DMS153 treated with DMSO at 0.1 percent for 48 hours (cell line): ENCODE results near the gene GHRL.
A peak's percentile ranks its signal among the peaks of the same experiment; 100 is the strongest.
"Not testable (repeated sequence)": the region's sequence is repeated elsewhere in the genome, so short reads cannot be mapped to it uniquely, and the experiment has no call there.

Experiments used
- DNase-seq: peaks from one replicate; lab custom pipeline; 2025; ENCODE audit not compliant: unreplicated experiment; lab: John Stamatoyannopoulos, UW

Gene GHRL

DNA sequence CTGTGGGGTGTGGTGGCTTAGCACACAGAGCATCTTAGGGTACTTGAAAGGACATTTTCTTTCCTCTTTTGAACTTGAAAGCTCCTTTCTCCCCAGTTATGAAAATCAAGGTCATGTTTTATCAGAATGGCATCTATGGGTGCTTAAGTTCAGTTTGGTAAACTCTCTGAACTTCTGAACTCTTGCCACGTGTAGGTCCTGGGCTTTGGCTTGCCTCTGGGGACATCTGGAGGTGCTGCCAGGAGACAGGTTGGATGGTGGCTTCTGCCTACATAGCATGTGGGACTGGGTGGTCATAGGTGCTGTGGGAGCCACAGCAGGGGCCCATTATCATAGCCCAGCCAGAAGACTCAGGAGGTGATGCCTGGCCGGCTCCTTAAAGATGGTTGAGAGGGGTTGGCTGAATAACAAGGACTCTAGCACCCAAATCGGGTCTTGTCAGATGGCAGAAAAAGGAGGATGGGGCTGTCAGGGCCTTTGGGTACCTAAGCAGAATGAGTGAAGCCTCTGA lies 15.6 kb downstream of the GHRL start:
- no peak for DNase-seq

DNA sequence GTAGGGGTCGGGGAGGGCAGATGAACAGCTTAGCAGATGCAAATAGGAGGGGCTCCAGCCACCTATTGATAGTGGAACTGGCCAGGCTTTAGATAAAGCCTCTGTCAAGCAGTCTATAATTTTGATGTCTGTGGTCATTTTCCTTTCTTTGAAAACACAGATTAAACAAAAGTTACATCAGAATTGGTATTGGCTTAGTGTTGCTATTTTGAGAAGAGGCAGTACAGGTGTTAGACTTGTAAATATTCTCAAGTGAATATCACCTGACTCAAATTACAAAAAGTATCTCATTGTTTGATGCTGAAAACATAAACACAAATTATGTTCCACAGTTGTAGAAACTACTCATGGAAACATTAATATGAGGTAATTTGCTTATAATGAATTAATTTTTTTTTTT lies 18.1 kb downstream of the GHRL start:
- DNase-seq: no peak

DNA sequence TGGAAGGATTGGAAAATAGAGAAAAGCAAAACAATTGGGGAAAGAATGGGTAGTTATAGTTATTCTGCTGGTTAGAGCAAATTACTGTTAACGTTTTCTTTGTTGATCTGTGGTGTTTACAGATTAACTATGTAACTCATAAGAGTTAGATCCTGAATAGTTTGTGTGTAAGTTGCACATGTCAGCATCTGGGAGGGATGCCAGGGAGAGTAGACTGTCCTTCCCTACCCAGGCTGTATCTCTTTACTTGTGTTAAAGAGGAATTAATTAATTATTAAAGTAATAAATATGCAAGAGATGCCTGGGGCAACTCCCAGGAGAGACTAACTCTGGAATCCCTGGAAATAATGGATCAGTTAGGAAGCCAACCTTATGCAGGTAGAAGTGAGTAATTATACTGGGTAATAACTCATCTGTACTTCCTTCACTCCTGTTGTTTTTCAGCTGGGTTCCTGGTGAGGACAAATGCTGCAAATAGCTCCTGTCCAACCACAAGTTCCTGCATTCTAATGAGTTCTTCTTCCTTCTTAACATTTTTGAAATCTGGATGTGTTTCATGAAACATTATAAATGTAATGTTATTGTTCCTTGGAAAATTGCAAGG lies 18.9 kb downstream of the GHRL start:
- no peak for DNase-seq

DNA sequence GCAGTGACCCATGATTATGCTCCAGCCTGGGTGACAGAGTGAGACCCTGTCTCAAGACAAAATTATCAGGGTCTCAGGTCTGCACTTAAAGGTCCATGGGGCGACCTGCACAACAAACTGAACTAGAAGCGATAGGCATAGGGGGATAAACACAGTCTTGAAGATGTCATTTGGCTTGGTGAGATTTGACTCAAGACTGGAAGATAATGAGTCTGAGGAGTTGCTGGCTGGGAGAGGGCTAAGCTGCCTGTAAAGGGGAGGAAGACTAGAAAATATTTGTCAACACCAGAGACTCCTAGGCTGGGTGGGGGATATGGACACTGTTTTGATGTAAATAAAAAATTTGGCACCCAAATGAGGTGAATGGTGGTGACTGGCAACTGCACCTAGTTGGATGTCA lies 19.8 kb downstream of the GHRL start:
- no peak for DNase-seq

DNA sequence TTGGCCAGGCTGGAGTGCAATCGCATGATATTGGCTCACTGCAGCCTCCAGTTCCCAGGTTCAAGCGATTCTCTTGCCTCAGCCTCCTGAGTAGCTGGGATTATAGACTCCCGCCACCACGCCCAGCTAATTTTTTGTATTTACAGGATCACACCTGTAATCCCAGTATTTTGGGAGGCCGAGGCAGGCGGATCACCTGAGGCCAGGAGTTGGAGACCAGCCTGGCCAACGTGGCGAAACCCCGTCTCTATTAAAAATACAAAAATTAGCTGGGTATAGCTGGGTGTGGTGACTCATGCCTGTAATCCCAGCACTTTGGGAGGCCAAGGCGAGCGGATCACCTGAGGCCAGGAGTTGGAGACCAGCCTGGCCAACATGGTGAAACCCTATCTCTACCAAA lies 20.3 kb downstream of the GHRL start:
- DNase-seq: not testable (repeated sequence)

DNA sequence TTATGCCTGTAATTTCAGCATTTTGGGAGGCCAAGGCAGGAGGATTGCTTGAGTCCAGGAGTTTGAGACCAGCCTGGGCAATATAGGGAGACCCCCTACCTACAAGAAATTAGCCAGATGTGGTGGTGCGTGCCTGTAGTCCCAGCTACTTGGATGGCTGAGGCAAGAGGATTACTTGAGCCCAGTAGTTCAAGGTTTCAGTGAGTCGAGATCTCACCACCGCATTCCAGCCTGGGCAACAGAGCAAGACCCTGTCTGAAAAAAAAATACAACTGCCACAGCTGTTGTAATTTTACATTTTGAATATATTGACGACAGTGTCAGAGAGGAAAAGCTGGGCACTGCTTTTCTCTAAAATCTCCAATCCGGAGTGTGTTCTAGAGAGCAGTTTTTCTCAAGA lies 23.3 kb downstream of the GHRL start:
- DNase-seq: no peak

DNA sequence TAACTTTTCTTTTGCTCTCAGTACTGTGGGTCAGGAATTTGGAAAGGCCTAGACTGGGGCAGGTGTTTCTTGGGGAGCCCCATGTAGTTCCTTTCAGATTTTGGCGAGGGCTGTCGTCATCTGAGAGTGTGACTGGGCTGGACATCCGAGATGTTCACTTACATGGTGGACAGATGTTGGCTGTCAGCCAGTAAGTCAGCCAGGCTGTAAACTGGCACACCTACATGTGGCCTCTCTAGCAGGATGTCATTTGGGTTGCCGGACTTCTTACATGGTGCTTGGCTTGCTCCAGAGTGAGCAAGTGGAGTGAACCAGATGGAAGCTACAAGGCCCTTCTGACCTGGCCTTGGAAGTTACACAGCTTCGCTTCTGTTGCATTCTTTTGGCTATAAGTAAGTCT lies 23.8 kb downstream of the GHRL start:
- DNase-seq: no peak

DNA sequence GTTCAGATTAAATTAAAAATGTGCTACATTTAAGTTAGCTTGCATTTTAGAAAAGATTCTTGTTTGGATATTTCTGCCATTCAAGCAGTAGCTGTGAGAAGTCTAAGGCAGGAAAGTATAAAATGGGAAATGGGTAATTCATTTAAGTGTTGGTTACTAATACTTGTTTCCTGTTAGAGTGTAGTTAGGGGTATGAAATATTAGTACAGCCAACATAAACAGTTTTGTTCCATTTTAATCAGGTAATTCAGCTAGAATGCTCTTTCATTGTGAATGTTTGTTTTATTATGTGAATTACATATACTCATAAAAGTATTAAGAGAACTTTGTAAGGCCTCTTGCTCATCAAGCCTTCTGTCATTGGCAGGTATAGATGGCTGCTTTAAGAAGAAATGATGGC lies 24.6 kb downstream of the GHRL start:
- no peak for DNase-seq

DNA sequence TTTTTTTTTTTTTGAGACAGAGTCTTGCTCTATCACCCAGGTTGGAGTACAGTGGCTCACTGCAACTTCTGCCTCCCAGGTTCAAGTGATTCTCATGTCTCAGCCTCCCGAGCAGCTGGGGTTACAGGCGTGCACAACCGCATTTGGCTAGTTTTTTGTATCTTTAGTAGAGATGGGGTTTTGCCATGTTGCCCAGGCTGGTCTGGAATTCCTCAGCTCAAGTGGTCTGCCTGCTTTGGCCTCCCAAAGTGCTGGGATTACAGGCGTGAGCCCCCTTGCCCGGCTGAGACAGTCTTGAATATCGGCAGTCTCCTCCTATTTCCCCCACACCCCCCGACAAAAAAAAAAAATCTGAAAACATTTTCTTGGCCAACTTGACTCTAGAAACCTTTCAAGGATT lies 25.8 kb downstream of the GHRL start:
- DNase-seq: not testable (repeated sequence)

DNA sequence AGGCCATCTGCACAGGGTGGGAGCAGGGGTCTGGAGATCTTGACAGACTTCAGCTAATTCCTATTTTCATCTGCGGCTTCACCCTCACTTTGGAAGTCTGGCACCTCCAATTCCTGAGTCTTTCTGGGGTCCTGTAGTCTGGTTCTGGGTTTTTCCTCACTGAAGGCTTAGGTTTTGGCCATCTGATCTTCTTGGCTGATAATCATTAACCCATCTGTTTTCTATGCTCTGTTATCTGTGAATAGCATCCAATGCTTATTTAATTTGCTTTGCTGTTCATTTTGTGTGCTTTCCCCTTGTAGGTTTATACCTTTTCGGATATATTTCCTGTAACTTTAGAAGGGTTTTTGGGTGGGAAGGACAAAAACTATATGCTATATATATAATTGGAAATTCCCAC lies 26.9 kb downstream of the GHRL start:
- no peak for DNase-seq

DNA sequence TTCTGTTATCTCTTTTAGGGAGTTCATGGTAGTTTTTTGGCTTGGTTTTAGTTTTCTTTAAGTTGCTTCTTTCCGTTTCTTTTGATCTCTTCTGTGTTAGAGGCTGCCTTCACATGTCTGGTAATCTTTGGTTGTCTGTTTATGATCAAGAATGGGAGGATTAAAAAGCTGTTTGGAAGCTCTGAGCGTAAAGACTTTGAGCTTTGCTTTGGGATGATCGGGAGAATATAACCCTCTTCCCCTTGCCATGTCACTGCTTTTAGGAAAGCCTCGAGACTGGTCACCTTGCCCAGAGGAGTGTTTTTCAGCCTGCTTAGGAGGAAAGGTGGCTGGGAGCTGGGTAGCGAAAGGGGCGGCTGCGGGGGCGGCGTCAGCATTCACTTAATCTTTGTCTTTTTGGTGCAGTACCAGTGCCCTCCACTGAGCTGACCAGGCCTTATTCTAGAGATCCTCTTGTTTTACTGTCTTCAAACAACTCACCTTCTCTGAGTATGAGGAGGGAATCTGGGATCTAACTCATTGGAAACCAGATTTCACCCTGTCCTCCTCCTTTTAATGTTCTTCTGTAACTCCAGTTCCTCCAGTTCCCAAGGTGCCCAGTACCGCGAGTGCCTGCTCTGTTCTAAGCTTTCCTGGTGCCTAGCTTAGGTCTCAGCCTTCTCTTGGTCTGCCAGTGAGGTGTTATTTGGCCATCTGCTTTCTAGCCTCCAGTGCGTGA lies 28.9 kb downstream of the GHRL start:
- DNase-seq: no peak

DNA sequence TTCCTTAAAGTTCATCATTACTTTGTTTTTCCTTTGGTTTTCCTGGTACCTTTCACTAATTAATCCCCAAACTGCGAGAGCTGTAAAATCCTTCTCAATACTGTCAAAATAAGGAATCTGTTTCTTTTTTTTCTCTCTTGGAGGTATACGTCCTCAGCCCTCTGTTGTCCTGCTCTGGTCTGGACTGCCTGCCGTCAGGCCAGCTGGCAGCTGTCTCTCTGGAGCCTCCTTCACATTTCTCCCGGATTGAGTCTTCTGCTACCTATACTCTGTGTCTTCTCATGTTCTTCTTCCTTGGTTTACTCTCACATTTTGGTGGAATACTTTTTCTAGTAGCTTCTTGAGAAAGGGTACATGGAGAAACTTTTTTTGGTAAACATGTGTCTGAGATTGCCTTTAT lies 30.7 kb downstream of the GHRL start:
- DNase-seq: no peak

DNA sequence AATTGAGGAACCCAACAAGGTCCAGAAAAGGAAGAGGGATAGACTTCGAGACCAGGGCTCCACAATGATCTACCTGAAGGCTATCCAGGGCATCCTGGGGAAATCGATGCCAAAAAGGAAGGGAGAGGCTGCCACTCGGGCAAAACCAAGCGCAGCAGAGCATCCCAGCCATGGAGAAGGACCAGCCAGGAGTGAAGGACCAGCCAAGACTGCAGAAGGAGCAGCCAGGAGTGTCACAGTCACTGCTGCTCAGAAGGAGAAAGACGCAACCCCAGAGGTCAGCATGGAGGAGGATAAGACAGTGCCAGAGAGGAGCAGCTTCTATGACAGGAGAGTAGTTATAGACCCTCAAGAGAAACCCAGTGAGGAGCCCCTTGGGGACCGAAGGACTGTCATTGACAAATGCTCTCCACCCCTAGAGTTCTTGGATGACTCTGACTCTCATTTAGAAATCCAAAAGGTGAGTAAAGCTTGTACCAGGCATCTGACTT lies 32.5 kb downstream of the GHRL start:
- no peak for DNase-seq

DNA sequence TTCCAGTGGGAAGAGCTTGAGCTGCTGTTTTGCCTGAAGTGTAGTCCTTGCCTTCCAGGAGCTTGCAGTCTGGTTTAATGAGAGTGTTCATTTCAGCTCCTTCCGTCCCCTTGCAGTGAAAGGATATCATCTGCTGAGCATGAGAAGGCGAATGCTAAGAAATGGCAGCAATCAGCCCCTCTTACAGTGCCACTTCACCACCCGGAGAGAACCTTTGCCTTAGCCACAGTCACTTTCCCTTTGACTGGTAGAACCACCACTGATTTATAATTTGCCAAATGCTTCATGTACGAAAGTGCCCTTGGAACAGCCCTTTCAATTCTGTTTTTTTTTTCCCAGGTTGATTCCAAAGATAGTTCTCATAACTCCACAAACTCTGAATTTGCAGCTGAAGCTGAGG lies 32.9 kb downstream of the GHRL start:
- no peak for DNase-seq

DNA sequence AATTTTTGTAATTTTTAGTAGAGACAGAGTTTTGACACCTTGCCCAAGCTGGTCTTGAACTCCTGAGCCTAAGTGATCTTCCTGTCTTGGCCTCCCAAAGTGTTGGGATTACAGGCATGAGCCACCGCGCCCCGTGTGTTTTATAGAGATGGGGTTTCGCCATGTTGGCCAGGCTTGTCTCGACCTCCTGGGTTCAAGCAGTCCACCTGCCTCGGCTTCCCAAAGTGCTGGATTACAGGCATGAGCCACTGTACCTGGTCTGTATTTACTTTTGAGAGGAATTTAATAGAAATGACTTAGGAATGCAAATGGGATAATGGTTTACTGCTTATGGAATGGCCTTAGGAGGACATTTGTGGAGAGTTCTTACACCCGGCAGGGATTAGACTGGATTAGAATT lies 33.7 kb downstream of the GHRL start:
- no peak for DNase-seq

DNA sequence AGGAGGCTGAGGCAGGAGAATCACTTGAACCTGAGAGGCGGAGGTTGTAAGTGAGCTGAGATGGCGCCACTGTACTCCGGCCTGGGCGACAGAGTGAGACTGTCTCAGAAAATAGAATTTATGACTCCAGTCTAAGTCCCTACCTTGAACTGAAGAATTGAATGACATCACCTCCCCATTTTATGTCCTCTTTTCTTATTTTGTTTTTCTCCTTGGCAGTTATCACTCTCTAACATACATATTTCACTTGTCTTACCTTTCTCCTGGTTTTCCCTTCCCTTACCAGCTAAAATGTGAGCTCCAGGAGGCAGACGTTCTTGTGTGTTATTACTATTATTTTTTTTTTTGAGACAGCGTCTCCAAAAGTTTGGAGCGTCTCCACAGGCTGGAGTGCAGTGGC lies 36.9 kb downstream of the GHRL start:
- DNase-seq: no peak

DNA sequence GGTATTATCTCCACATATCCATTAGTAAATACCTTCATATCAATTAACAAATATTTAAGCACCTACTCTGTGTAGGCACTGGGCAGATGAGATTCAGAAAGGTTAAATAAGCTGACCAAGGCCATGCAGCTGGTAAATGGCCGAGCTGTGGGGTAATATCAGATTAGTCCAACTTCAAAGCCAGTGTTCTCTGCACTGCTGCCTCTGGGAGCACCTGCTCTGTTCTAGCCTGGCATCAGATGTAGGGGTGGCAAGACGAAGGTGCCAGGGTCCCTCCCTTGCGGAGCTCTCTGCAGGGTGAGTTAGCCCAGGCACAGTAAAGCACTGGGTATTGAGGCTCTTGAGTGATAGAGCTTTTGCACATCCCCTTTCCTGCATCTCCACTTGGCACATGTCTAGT lies 39.0 kb downstream of the GHRL start:
- DNase-seq: no peak

DNA sequence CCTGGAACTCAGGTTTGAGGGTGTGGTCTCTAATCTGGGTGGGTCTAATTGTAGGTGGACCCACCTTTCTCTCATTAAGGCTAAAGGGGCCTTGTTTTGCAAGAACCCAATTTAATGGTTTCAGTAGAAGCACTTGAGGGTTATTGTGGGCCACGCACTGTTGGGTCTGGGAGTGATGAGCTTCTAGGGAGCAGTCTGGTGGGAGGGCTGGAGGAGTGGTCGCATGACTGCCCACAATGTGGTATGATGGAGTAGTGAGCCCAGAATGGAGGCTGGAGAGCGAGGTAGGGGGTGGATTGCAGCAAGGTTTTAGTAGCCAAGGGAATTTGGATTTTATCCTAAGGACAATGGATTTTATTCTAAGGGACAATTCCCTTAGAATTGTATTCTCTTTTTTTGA lies 41.7 kb downstream of the GHRL start:
- no peak for DNase-seq

DNA sequence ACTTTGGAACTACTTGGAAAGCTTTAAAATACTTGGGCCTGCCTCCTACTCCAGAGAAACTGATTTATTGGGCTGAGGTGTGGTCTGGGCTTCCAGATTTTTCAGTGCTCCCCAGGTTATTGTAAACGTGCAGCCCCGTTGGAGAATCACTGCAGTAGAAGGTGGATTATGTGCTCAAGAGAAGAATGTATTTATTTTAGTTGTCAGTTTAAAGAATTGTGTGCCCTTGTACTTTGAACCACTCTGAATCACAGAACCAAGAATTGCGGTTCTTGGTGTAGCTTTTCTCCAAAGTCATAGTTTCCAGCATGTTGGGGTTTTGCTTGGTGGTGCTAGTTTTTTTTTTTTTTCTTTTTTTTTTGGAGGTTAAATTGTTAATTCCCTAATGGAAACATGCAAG lies 42.9 kb downstream of the GHRL start:
- DNase-seq: no peak

DNA sequence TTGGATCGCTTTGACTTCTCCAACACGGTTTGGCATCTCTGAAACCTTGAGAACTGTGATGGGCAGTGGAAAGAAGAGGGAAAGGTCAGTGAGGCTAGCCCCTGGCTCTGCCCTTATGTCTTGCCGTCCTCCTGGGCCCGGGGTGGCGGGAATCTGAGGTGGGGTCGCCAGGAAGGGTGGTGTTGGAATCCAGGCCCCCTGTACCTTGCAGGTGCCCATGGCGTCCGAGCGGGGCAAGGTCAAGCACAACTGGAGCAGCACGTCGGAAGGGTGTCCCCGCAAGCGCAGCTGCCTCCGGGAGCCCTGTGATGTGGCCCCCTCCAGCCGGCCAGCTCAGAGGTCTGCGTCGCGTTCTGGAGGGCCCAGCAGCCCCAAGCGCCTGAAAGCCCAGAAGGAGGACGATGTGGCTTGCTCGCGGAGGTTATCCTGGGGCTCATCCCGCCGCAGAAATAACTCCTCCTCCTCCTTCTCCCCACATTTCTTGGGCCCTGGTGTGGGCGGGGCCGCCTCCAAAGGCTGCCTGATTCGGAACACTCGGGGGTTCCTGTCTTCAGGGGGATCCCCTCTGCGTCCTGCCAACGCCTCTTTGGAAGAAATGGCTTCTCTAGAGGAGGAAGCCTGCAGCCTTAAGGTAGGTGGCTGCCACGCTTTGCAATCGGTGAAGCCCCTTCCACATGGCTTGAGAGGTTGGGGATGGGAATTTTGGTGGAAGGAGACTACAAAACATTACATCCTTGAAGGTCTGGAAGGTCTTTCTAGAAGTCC lies 43.6 kb downstream of the GHRL start:
- DNase-seq: no peak

DNA sequence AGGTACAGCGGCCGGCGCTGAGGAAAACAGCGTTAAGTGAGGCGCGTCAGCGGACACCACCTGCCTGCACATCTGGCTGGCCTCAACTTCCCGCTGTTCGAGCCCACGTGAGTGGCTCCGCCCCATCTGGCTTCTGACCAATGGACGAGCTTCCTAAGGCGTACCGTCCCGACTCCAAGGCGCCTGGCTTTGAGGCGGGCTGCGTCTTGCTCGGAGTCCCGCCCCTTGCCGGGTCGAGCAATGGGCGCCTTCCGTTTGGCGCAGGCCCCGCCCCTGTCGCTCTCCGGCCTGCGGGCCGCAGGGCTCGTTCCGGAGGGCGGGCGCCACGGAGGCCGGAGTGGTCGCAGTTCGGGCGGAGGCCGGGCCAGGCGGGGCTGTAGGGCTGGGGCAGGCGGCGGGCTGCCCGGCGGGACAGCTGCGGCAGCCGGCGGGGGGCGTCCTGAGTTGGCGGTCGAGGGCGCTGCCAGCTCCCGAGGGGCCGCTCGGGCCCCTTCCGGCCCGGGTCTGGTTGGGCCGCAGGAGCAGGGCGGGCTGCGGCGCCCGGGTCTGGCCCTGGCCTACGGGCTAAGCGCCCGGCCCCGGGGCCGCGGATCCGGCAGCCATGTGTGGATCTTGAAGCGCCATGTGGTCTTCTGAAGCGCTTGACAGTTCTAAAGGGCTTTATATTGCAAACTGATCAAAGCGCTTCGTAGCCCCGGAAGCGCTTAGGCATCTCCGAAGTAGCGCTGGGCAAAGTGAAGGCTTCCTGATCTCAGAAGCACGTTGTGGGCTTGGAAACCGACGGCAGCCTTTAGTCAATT lies 44.4 kb downstream of the GHRL start, which contains the start of gene TATDN2:
Gene TATDN2 (plus strand): TSS at position 276 of the 800 bp plus-strand sequence. CDS start 742 bp downstream, outside the sequence.
- DNase-seq: peak; percentile 67
